MCF 10A (cell line): Measurements from ENCODE around the gene MEX3A. TPM values are rescaled to one million over a fixed set of nuclear protein-coding genes. Genes with fewer than 3 reads are reported as not detected.

Experiments used
- BruUV-seq: library from RNA; stranded (reverse); fragments of 400-500 nt; replicated peaks from 2 replicates; lab custom pipeline; 2021; lab: Mats Ljungman, UMichigan
- CTCF ChIA-PET: fragments of 300-600 bp; sonication (Branson Sonifier 250); formaldehyde crosslinking; extraction: SDS; loops from one replicate; lab custom pipeline; 2021; ENCODE audit warnings: antibody characterized with exemption, inconsistent platforms; lab: Yijun Ruan, JAX
- POLR2A ChIA-PET: fragments of 300-600, 350-650 bp; sonication (Branson Sonifier 250); formaldehyde crosslinking; extraction: SDS; loops from one replicate; lab custom pipeline; 2020; ENCODE audit warnings: antibody characterized with exemption, inconsistent platforms; lab: Yijun Ruan, JAX
- DNase-seq: peaks from one replicate; pipeline ENCODE4 v3.0.0-alpha.2; 2018; ENCODE audit not compliant: unreplicated experiment
- H3K27ac Mint-ChIP-seq: one replicate; pipeline ENCODE4 v1.8.0; 2022; ENCODE audit warnings: mild to moderate bottlenecking, low read depth, mixed read lengths; ENCODE audit not compliant: unreplicated experiment
- H3K27me3 Mint-ChIP-seq: one replicate; pipeline ENCODE4 v1.8.0; 2022; ENCODE audit warnings: mixed read lengths; ENCODE audit not compliant: insufficient read depth, unreplicated experiment
- H3K36me3 Mint-ChIP-seq: one replicate; pipeline ENCODE4 v1.8.0; 2022; ENCODE audit warnings: mild to moderate bottlenecking, moderate library complexity, mixed read lengths; ENCODE audit not compliant: insufficient read depth, unreplicated experiment
- H3K4me1 Mint-ChIP-seq: one replicate; pipeline ENCODE4 v1.8.0; 2022; ENCODE audit warnings: mixed read lengths; ENCODE audit not compliant: insufficient read depth, unreplicated experiment
- H3K4me3 Mint-ChIP-seq: one replicate; pipeline ENCODE4 v1.8.0; 2022; ENCODE audit warnings: mild to moderate bottlenecking, moderate library complexity, mixed read lengths; ENCODE audit not compliant: unreplicated experiment
- H3K9me3 Mint-ChIP-seq: one replicate; pipeline ENCODE4 v1.8.0; 2022; ENCODE audit warnings: mixed read lengths; ENCODE audit not compliant: unreplicated experiment
- intact Hi-C: fragments of 100-400 bp; cut with micrococcal nuclease; formaldehyde crosslinking; loops from 2 replicates; pipeline ENCODE4 v1.14.1; 2022
- total RNA-seq: library from RNA; stranded (reverse); gene quantifications from 2 replicates; pipeline ENCODE4 v1.2.3, GENCODE V29; 2022
- TF ChIP-seq, protein P1 (sequence below): fragments of 200-600 bp; IDR thresholded peaks from one replicate; pipeline ENCODE4 v1.8.0; 2022; ENCODE audit warnings: antibody characterized with exemption, mild to moderate bottlenecking; ENCODE audit not compliant: unreplicated experiment

The MEX3A gene
- total RNA-seq, 1 experiment from 2014 or later = 0.91 TPM

DNA sequence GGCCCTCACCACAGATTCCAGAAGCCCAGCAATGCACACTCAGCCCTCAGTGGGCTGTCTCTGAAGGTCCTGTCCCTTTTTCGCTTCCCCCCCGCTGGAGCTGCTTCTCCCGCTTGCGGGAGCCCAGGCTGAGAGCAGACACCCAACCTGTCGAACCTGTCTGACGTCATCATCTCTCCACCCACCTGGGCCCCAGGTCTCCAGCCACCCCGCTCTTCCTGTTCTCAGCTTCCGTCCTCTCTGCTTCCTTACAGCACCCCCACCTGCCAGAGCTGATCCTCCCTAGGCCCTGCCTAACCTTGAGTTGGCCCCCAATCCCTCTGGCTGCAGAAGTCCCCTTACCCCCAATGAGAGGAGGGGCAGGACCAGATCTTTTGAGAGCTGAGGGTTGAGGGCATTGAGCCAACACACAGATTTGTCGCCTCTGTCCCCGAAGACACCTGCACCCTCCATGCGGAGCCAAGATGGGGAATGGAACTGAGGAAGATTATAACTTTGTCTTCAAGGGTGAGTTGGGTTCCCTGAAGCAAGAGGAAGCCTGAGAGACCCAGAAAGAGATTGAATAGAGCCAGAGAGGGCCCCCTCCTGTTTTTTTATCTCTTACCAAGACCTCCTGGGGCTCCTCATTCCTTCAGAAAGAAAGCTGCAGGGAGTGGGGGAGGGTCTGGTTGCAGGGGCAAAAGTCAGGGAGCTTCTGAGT, 21.2 kb downstream of the MEX3A start, which contains the start of gene RAB25:
Gene RAB25 (plus strand): TSS at position 224 of the 700 bp plus-strand sequence. CDS start 241 bp downstream, at position 465.
- H3K4me1 Mint-ChIP-seq = peaks cover 24% of the 10 kb centered on the region
- no TSS peak for BruUV-seq
- H3K9me3 Mint-ChIP-seq = no peaks in the 10 kb centered on the region
- POLR2A ChIA-PET = interaction anchor here (0.6 kb wide), 1 partner anchor 545 kb away, joined by 3 read pairs; no protein-coding TSS in a partner anchor
- TF ChIP-seq, protein P1, sequence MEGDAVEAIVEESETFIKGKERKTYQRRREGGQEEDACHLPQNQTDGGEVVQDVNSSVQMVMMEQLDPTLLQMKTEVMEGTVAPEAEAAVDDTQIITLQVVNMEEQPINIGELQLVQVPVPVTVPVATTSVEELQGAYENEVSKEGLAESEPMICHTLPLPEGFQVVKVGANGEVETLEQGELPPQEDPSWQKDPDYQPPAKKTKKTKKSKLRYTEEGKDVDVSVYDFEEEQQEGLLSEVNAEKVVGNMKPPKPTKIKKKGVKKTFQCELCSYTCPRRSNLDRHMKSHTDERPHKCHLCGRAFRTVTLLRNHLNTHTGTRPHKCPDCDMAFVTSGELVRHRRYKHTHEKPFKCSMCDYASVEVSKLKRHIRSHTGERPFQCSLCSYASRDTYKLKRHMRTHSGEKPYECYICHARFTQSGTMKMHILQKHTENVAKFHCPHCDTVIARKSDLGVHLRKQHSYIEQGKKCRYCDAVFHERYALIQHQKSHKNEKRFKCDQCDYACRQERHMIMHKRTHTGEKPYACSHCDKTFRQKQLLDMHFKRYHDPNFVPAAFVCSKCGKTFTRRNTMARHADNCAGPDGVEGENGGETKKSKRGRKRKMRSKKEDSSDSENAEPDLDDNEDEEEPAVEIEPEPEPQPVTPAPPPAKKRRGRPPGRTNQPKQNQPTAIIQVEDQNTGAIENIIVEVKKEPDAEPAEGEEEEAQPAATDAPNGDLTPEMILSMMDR = no peak
- intact Hi-C loops = no loop called here
- no peaks in the 10 kb centered on the region for H3K27me3 Mint-ChIP-seq
- H3K4me3 Mint-ChIP-seq = peak within 1 kb of the TSS; percentile 46
- CTCF ChIA-PET = interaction anchor here (1.2 to 1.6 kb wide), 2 partner anchors 60 to 89 kb away, joined by 3 to 4 read pairs; no protein-coding TSS in a partner anchor
- H3K27ac Mint-ChIP-seq = peak within 1 kb of the TSS; percentile 20
- peaks cover 16% of the 10 kb centered on the region for H3K36me3 Mint-ChIP-seq
- DNase-seq = no peak

- H3K4me1 Mint-ChIP-seq = peaks cover 27% of the 10 kb centered on the region
- POLR2A ChIA-PET = interaction anchor here (0.6 to 1.2 kb wide), 5 partner anchors 10 to 533 kb away, joined by 3 to 6 read pairs (median 4); partner anchors contain the start of gene PMF1
- peaks cover 30% of the 10 kb centered on the region for H3K36me3 Mint-ChIP-seq
- intact Hi-C loops = loop anchor here (10.0 kb wide), 1 partner anchor 402 kb away; no protein-coding TSS in a partner anchor
- no TSS peak for BruUV-seq
- no peaks in the 10 kb centered on the region for H3K9me3 Mint-ChIP-seq
- H3K4me3 Mint-ChIP-seq = no peak overlapping the region
- CTCF ChIA-PET = interaction anchor here (0.7 to 0.8 kb wide), 2 partner anchors 9 to 54 kb away, joined by 3 to 4 read pairs; no protein-coding TSS in a partner anchor
- no peak for DNase-seq
- TF ChIP-seq, protein P1 = no peak
- no peak overlapping the region for H3K27ac Mint-ChIP-seq
- H3K27me3 Mint-ChIP-seq = no peaks in the 10 kb centered on the region
Observed at GRCh38 chr1:156056326-156056849, 25.9 kb downstream of the MEX3A start.

GRCh38 chr1:156055281-156056048, 26.8 kb downstream of the MEX3A start:
- H3K9me3 Mint-ChIP-seq = no peaks in the 10 kb centered on the region
- H3K27ac Mint-ChIP-seq = peak overlapping the region; percentile 95
- ChIA-PET POLR2A (interaction anchor here (0.8 to 1.5 kb wide), 4 partner anchors 11 to 123 kb away, joined by 3 to 4 read pairs (median 4); partner anchors contain the start of gene MEX3A), CTCF (interaction anchor here (0.8 kb wide), 1 partner anchor 10 kb away, joined by 4 read pairs; no protein-coding TSS in a partner anchor)
- no peaks in the 10 kb centered on the region for H3K27me3 Mint-ChIP-seq
- peaks cover 30% of the 10 kb centered on the region for H3K36me3 Mint-ChIP-seq
- peak overlapping the region; percentile 99 for H3K4me3 Mint-ChIP-seq
- TF ChIP-seq, protein P1 = no peak
- DNase-seq = no peak
- H3K4me1 Mint-ChIP-seq = peaks cover 30% of the 10 kb centered on the region
- BruUV-seq = no TSS peak
- intact Hi-C loops = loop anchor here (2.0 to 10.0 kb wide), 4 partner anchors 35 to 401 kb away; partner anchors contain the start of gene SSR2
